Left lung (tissue), 10 donors: ENCODE results near the gene BORCS6. TPM values are rescaled to one million over a fixed set of nuclear protein-coding genes. Genes with fewer than 3 reads are reported as not detected.
A peak's percentile ranks its signal among the peaks of the same experiment; 100 is the strongest.

Experiments used
- ATAC-seq: fragments of 200-7000 bp; cut with Tn5 transposase; one replicate; pipeline ENCODE4 v1.9.1; 2020; ENCODE audit warnings: moderate library complexity
- DNase-seq, 4 donors: peaks; one replicate each; pipeline ENCODE4 v3.0.0-alpha.2; 2013 to 2020
- H3K27ac ChIP-seq, 2 donors: fragments of 200-600 bp; sonication (generic) in 1 of 2; one replicate each; pipeline versions ENCODE4 v1.5.0 to v1.8.0; 2020 to 2021
- H3K27me3 ChIP-seq, 2 donors: fragments of 200-600 bp; sonication (generic) in 1 of 2; one replicate each; pipeline versions ENCODE4 v1.5.0 to v1.8.0; 2020 to 2021
- H3K36me3 ChIP-seq, 2 donors: fragments of 200-600 bp; sonication (generic) in 1 of 2; one replicate each; pipeline versions ENCODE4 v1.5.0 to v1.8.0; 2020 to 2021
- H3K4me1 ChIP-seq, 2 donors: fragments of 200-600 bp; one replicate each; pipeline ENCODE4 v1.8.0; 2021
- H3K4me3 ChIP-seq, 2 donors: fragments of 200-600 bp; sonication (generic) in 1 of 2; one replicate each; pipeline versions ENCODE4 v1.5.0 to v1.8.0; 2020 to 2021; ENCODE audit warnings: mild to moderate bottlenecking in 1 of 2
- H3K9me3 ChIP-seq, 2 donors: fragments of 200-600 bp; sonication (generic) in 1 of 2; one replicate each; pipeline versions ENCODE4 v1.5.0 to v1.8.0; 2020 to 2021
- CTCF ChIP-seq, 2 donors: fragments of 200-600 bp; sonication (generic) in 1 of 2; IDR thresholded peaks; one replicate each; pipeline versions ENCODE4 v1.5.0 to v1.8.0; 2021; ENCODE audit warnings: antibody characterized with exemption in 2 of 2
- intact Hi-C, 2 donors: fragments of 100-400 bp; cut with DNase I; formaldehyde crosslinking; loops; one replicate each; pipeline versions ENCODE4 v1.11.2 to v1.14.2; 2022
- polyA plus RNA-seq, 6 donors: library from polyadenylated mRNA; unstranded; fragments of 120-200 nt; gene quantifications; one replicate each; pipeline ENCODE4 v1.2.1, GENCODE V29; 2013; ENCODE audit not compliant: insufficient read length in 6 of 6
- total RNA-seq, 2 donors: library from RNA; stranded (reverse); fragmentation: NEBNext Ultra II Directional; extraction: Animal tissue kit (Norgen Biotek cat#: 25700); gene quantifications; one replicate each; pipeline ENCODE4 v1.2.1, GENCODE V29; 2021
- donor health status: DM: no; HTN: yes; CAD: no.
- donor health status: DM: no; HTN: no; CAD: no.

BORCS6 gene
- total and polyA plus RNA-seq, 8 donors, result 2.4 to 10.6 (median 3.3) TPM

- Histone ChIP-seq H3K27me3 (no peaks in the 10 kb centered on the region), H3K36me3 (peaks cover 0 to 22% of the 10 kb centered on the region in 2 donors), H3K27ac (peak overlapping the region; percentile 92 to 95), H3K4me3 (peak overlapping the region in 1 of 2 donors; percentile 11), H3K4me1 (peaks cover 28 to 50% of the 10 kb centered on the region in 2 donors), H3K9me3 (no peaks in the 10 kb centered on the region)
- intact Hi-C loops, result no loop called here
- peak; percentile 57 for ATAC-seq
- TF ChIP-seq CTCF (IDR thresholded peaks at IDR 0.05), result no peak
- peak; percentile 51 to 87 (median 80) for DNase-seq
These were observed 25.8 kb downstream of the BORCS6 start for GRCh38 chr17:8163978-8164814.

GRCh38 chr17:8162997-8163977, 26.7 kb downstream of the BORCS6 start:
- DNase-seq (peak in 1 of 4 donors; percentile 41), ATAC-seq (peak; percentile 30)
- no peak for TF ChIP-seq CTCF (IDR thresholded peaks at IDR 0.05)
- Histone ChIP-seq H3K36me3 (peaks cover 0 to 27% of the 10 kb centered on the region in 2 donors), H3K27me3 (no peaks in the 10 kb centered on the region), H3K4me1 (peaks cover 28 to 59% of the 10 kb centered on the region in 2 donors), H3K27ac (peak overlapping the region; percentile 92 to 95), H3K4me3 (peak overlapping the region; percentile 87 to 99), H3K9me3 (no peaks in the 10 kb centered on the region)
- intact Hi-C loops, result no loop called here

- H3K27ac ChIP-seq, result peak within 1 kb of the TSS; percentile 92 to 95
- H3K9me3 ChIP-seq, result no peaks in the 10 kb centered on the region
- H3K4me1 ChIP-seq, result peaks cover 28 to 68% of the 10 kb centered on the region in 2 donors
- H3K36me3 ChIP-seq, result peaks cover 0 to 29% of the 10 kb centered on the region in 2 donors
- no peak for TF ChIP-seq CTCF (IDR thresholded peaks at IDR 0.05)
- DNase-seq, result peak; percentile 81 to 95 (median 84)
- H3K27me3 ChIP-seq, result no peaks in the 10 kb centered on the region
- peak; percentile 64 for ATAC-seq
- intact Hi-C loops, result no loop called here
- peak within 1 kb of the TSS; percentile 87 to 99 for H3K4me3 ChIP-seq
These were observed 27.6 kb downstream of the BORCS6 start, which contains the start of gene VAMP2 for GRCh38 chr17:8162233-8162996. TSS of gene VAMP2 (minus strand) at chr17:8162948. CDS start at chr17:8162879, 69 bp downstream.

GRCh38 chr17:8161289-8162232, 28.4 kb downstream of the BORCS6 start:
- Histone ChIP-seq H3K9me3 (no peaks in the 10 kb centered on the region), H3K27ac (peak overlapping the region; percentile 92 to 95), H3K36me3 (peaks cover 0 to 29% of the 10 kb centered on the region in 2 donors), H3K4me1 (peaks cover 32 to 76% of the 10 kb centered on the region in 2 donors), H3K4me3 (peak overlapping the region; percentile 87 to 99), H3K27me3 (no peaks in the 10 kb centered on the region)
- DNase-seq (peak in 1 of 4 donors; percentile 66), ATAC-seq (no peak)
- intact Hi-C loops, result no loop called here
- TF ChIP-seq CTCF (IDR thresholded peaks at IDR 0.05), result no peak
